HG02588 (cell line): ENCODE data around the gene LPIN3.
"Not testable (repeated sequence)": the region's sequence is repeated elsewhere in the genome, so short reads cannot be mapped to it uniquely, and the experiment has no call there.

Experiments used
- ATAC-seq: cut with Tn5 transposase; IDR thresholded peaks from one replicate; pipeline ENCODE4 v1.9.1; 2021; ENCODE audit warnings: mild to moderate bottlenecking, moderate library complexity; ENCODE audit not compliant: unreplicated experiment

LPIN3 gene, protein sequence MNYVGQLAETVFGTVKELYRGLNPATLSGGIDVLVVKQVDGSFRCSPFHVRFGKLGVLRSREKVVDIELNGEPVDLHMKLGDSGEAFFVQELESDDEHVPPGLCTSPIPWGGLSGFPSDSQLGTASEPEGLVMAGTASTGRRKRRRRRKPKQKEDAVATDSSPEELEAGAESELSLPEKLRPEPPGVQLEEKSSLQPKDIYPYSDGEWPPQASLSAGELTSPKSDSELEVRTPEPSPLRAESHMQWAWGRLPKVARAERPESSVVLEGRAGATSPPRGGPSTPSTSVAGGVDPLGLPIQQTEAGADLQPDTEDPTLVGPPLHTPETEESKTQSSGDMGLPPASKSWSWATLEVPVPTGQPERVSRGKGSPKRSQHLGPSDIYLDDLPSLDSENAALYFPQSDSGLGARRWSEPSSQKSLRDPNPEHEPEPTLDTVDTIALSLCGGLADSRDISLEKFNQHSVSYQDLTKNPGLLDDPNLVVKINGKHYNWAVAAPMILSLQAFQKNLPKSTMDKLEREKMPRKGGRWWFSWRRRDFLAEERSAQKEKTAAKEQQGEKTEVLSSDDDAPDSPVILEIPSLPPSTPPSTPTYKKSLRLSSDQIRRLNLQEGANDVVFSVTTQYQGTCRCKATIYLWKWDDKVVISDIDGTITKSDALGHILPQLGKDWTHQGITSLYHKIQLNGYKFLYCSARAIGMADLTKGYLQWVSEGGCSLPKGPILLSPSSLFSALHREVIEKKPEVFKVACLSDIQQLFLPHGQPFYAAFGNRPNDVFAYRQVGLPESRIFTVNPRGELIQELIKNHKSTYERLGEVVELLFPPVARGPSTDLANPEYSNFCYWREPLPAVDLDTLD

DNA sequence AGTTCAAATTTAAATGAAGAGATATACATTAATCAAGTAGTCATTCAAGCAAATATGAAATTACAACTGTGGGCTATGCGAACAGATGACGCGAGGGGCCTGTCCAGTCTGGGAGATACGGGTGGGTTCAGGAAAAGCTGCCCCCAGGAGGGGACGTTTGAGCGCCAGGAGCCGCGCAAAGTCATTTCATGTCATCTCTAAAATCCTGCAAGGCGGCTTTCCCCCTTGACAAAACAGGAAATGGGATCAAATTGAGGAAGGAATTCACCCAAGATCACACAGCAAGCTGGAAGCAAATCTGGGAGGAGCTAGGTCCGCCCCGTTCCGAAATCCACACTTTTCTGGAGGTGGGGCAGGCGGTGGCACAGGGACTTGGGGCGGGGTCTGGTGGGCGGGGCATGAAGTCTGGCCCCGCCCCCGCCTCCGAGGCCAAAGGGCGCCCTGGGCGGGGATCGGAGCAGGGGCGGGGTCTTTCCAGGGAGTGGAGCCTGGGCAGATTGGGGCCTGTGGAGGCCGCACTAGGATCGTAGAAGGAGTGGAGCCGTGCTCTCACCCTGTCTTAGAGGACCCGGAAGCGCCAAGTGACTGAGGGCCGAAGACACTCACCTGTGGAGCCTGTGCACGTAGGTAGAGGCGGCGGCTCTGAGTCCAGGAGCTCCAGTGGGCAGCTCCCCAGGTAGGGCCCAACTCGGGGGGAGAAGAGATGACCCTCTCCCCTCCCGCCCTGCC lies at the start of gene LPIN3:
Gene LPIN3, plus strand, starts transcription at position 495 of the 729 bp plus-strand sequence. CDS start 4,983 bp downstream, outside the sequence.
- ATAC-seq = peak; percentile 41

GRCh38 chr20:41293269-41294037 lies 47.2 kb upstream of the LPIN3 start:
- ATAC-seq = no peak

DNA sequence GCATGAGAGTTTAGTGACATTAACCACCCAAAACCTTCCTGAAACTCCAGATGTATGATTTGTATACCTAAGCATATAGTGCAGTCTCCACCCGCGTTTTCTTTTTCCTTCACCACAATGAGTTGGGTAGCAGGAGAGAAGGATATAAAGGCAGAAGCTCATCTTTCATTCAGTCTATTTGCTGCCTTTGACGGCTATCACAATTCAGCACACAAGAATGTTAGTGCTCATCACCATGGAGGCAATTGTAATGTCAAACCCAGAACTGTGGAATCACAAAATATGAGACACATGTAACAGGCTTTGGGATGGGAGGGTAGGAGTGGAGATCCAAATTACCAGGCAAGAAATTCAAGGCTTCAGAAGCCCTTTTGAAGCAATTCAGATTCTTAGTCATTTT lies 40.7 kb upstream of the LPIN3 start:
- ATAC-seq = no peak

- no peak for ATAC-seq
Measured at GRCh38 chr20:41300383-41300782, 40.2 kb upstream of the LPIN3 start.

GRCh38 chr20:41300886-41301285 lies 39.7 kb upstream of the LPIN3 start:
- no peak for ATAC-seq

- ATAC-seq = no peak
Measured at GRCh38 chr20:41304002-41304401, 36.6 kb upstream of the LPIN3 start.

DNA sequence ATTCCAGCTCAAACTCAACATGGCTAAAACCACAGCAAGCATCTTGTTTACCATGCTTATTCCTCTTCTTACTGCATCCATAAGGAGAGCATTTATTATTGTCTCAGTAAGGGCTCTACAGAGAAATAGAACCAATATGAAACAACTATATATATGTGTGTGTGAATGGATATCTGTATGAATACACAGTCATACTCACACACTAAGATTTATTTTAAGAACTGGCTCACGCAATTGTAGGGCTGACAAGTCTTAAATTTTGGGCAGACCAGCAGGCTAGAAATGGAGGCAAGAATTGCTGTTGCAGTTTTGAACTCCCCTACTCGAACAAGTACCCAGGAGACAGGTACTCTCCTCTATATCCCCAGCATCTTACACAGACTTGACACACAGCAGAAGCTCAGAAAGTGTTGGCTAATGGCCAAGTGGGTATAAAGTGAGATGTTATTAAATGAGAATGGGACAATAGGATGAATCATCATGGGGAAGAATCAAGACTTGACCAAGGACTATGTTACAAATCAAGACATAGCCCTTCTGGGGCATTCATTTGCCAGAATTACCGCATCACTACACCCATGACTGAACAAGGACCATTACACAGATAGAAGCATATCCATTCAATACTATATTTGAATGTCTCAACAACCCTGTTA lies 36.1 kb upstream of the LPIN3 start:
- no peak for ATAC-seq

- ATAC-seq = peak; percentile 84
Measured at GRCh38 chr20:41306061-41306727, 34.4 kb upstream of the LPIN3 start.

- no peak for ATAC-seq
Measured at GRCh38 chr20:41307021-41307420, 33.6 kb upstream of the LPIN3 start.

GRCh38 chr20:41308290-41308711 lies 32.3 kb upstream of the LPIN3 start:
- ATAC-seq = no peak

DNA sequence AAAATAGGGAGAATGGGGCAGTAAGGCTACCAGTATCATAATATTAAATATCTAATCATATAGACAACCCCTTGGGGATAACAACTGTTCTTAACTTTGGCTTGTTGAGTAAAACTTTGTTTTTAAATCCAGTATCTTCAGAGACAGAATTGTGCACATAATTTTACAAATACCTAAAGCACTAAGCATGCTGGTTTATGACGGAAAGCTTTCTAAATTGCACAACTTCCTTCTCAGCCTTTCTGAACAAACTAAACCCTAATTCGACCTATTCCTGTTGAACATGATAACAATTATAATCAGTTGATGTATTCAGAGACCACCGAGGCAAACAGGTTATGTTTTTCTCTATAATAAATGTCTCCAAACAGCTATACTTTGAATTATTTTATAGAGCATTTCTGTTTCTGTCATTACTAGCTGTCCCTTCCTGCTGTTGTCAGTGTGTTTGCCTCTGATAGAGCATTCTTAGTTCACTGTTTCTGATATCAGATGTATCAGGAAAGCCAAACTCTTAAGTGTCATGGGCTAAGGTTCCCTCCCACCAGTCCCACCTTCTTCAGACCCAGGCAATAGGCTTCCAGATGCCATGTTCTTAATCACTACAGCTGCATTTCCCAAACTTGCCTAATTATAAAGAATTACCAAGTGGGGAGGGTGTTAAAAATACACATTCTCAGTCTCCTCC lies 31.8 kb upstream of the LPIN3 start:
- ATAC-seq = no peak

GRCh38 chr20:41309817-41310216 lies 30.8 kb upstream of the LPIN3 start:
- ATAC-seq = no peak

- ATAC-seq = not testable (repeated sequence)
Measured at GRCh38 chr20:41312009-41312408, 28.6 kb upstream of the LPIN3 start.

DNA sequence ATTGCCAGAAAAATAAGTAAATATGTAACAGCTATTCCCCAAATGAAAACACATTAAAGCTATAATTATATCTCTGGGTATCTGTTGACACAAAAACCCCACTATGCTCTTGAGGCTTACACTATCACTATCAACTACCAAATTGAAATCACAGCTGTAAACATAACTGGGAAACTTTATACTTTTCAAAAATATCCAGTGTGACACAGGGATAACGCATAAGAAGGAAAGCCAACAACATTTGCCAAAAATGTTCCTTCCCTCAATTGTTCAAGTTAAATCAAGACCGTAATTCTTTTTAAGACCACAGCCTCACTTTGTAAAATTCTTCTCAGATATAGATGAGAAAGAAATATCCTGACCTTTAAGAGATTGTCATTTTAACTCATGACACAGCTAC lies 26.2 kb upstream of the LPIN3 start:
- ATAC-seq = no peak

DNA sequence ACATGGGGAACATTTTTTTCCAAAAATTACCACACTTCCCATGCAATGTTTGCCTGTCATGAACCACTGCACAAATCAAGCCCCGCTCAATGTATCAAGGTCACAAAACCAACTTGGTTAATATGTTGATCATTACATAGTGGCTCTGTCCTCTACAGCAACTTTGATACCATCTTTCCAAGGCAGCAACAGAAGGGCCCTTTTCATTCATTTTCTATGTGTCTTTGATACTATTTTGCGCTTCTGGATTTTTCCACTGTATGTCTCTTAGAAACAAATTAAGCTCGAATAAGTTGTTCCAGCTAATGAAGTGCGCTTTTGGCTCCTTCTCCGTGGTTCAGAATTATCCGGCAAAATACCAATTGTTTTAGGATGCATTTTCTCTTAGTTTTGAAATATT lies 24.6 kb upstream of the LPIN3 start:
- no peak for ATAC-seq

- ATAC-seq = peak; percentile 60
Measured at GRCh38 chr20:41316602-41317545, 23.7 kb upstream of the LPIN3 start.

DNA sequence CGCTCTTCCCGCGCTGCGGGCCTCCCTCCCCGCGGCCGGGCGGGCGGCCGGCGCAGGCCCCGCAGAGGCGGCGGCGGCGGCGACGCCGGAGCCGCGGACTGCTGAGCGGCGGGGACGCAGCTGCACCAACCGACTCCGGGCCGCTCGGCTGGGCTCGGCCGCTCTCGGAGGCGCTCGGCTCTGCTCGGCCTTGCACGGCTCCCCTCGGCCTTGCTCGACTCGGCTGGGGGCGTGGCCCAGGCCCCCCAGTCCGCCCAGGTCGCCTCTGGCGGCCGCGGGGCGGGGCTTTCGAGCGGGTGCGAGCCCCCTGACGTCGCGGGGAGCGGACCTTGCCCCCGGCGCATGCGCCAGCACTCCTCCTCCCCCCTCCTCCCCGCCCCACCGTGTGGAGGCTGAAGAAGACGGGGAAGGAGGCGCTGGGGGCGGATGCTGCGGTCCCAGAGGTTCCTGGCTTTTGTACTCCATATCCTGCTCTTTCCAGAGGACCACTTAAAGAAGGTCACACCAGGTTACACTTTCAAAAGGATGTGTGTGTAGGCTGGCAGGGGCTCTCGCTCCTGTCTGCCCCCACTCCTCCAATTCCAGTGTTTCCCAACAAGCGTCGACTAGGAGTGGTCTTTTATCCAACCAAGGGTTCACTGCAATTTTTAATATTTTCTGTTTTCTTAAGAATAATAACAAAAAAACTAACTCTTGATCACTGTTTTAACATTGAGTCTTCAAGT lies 22.9 kb upstream of the LPIN3 start, which contains the start of gene ZHX3:
Gene ZHX3, minus strand, starts transcription at position 186 of the 725 bp plus-strand sequence. CDS start 112,815 bp downstream, outside the sequence.
- peak; percentile 96 for ATAC-seq
